ENCODE results near the gene MPC1.

Gene MPC1

GRCh38 chr6:166398348-166398747, 15.6 kb upstream of the MPC1 start:
- Histone ChIP-seq H4K20me1 (ENCODE audit: insufficient read depth, low read length) (no peaks in the 10 kb centered on the region), H3F3A (ENCODE audit: insufficient read depth, low read length) (no peaks in the 10 kb centered on the region), H3K4me2 (ENCODE audit: low read length) (no peak overlapping the region), H3K9me2 (ENCODE audit: low read depth, low read length) (no peaks in the 10 kb centered on the region), H3K4me1 (ENCODE audit: insufficient read depth, low read length, severe bottlenecking) (no peaks in the 10 kb centered on the region), H3K4me3 (ENCODE audit: low read depth, low read length, poor library complexity, severe bottlenecking) (no peak overlapping the region), H3K27ac (ENCODE audit: low read depth, low read length, poor library complexity, severe bottlenecking) (no peak overlapping the region), H3K79me2 (ENCODE audit: insufficient read depth, low read length) (no peaks in the 10 kb centered on the region), H3K27me3 (ENCODE audit: insufficient read depth, low read length) (peaks cover 4% of the 10 kb centered on the region; the same call in 1 of the 2 replicates), H3K36me3 (ENCODE audit: insufficient read depth, low read length) (no peaks in the 10 kb centered on the region), H3K9ac (ENCODE audit: low read length) (no peak overlapping the region), H3K9me3 (ENCODE audit: low read length) (no peaks in the 10 kb centered on the region), H2AFZ (ENCODE audit: low read length) (no peak overlapping the region)
- no peak for TF ChIP-seq CTCF (IDR thresholded peaks at IDR 0.05; ENCODE audit: low read length)
- TF ChIP-seq EZH2 (IDR thresholded peaks at IDR 0.05; ENCODE audit: borderline replicate concordance, low read length) = no peak

GRCh38 chr6:166397849-166398248, 15.1 kb upstream of the MPC1 start:
- no peak overlapping the region for H2AFZ ChIP-seq (ENCODE audit: low read length)
- H3K36me3 ChIP-seq (ENCODE audit: insufficient read depth, low read length) = no peaks in the 10 kb centered on the region
- no peaks in the 10 kb centered on the region for H3F3A ChIP-seq (ENCODE audit: insufficient read depth, low read length)
- H3K9me2 ChIP-seq (ENCODE audit: low read depth, low read length) = no peaks in the 10 kb centered on the region
- H3K79me2 ChIP-seq (ENCODE audit: insufficient read depth, low read length) = no peaks in the 10 kb centered on the region
- no peak overlapping the region for H3K9ac ChIP-seq (ENCODE audit: low read length)
- no peaks in the 10 kb centered on the region for H3K9me3 ChIP-seq (ENCODE audit: low read length)
- peaks cover 4% of the 10 kb centered on the region; the same call in 1 of the 2 replicates for H3K27me3 ChIP-seq (ENCODE audit: insufficient read depth, low read length)
- TF ChIP-seq CTCF (IDR thresholded peaks at IDR 0.05; ENCODE audit: low read length) = no peak
- no peak for TF ChIP-seq EZH2 (IDR thresholded peaks at IDR 0.05; ENCODE audit: borderline replicate concordance, low read length)
- no peak overlapping the region for H3K4me2 ChIP-seq (ENCODE audit: low read length)
- no peaks in the 10 kb centered on the region for H4K20me1 ChIP-seq (ENCODE audit: insufficient read depth, low read length)
- H3K27ac ChIP-seq (ENCODE audit: low read depth, low read length, poor library complexity, severe bottlenecking) = no peak overlapping the region
- no peak overlapping the region for H3K4me3 ChIP-seq (ENCODE audit: low read depth, low read length, poor library complexity, severe bottlenecking)
- H3K4me1 ChIP-seq (ENCODE audit: insufficient read depth, low read length, severe bottlenecking) = no peaks in the 10 kb centered on the region

GRCh38 chr6:166395778-166396177, 13.0 kb upstream of the MPC1 start:
- Histone ChIP-seq H3K36me3 (ENCODE audit: insufficient read depth, low read length) (no peaks in the 10 kb centered on the region), H2AFZ (ENCODE audit: low read length) (no peak overlapping the region), H4K20me1 (ENCODE audit: insufficient read depth, low read length) (no peaks in the 10 kb centered on the region), H3K27ac (ENCODE audit: low read depth, low read length, poor library complexity, severe bottlenecking) (no peak overlapping the region), H3K9ac (ENCODE audit: low read length) (no peak overlapping the region), H3K9me2 (ENCODE audit: low read depth, low read length) (no peaks in the 10 kb centered on the region), H3F3A (ENCODE audit: insufficient read depth, low read length) (no peaks in the 10 kb centered on the region), H3K4me1 (ENCODE audit: insufficient read depth, low read length, severe bottlenecking) (no peaks in the 10 kb centered on the region), H3K27me3 (ENCODE audit: insufficient read depth, low read length) (peaks cover 4% of the 10 kb centered on the region; the same call in 1 of the 2 replicates), H3K4me2 (ENCODE audit: low read length) (no peak overlapping the region), H3K9me3 (ENCODE audit: low read length) (no peaks in the 10 kb centered on the region), H3K4me3 (ENCODE audit: low read depth, low read length, poor library complexity, severe bottlenecking) (no peak overlapping the region), H3K79me2 (ENCODE audit: insufficient read depth, low read length) (no peaks in the 10 kb centered on the region)
- no peak for TF ChIP-seq CTCF (IDR thresholded peaks at IDR 0.05; ENCODE audit: low read length)
- TF ChIP-seq EZH2 (IDR thresholded peaks at IDR 0.05; ENCODE audit: borderline replicate concordance, low read length) = no peak

Data from OCI-LY1 (cell line).